ENCODE measurements around the gene LARP4B.

DNA sequence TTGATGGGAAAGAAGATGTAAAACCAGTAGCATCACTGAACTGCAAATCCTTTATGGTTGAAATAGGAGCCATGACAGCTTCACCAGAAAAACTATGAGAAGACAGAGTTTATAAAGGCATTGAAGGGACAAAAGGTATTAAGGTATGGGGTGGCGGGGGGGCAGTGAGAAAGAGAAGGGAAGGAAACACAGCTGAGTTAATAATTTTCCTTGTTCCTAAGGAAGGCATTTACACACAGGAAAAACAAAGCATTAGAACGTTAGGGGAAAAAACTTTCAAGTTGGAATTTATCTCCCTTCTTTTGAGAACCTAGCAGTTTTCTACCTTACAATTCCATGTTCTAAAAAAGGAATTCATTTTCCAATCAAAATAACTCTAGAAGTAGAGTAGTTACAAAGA is 4.4 kb downstream of the LARP4B start:
- TF ChIP-seq, protein P1, sequence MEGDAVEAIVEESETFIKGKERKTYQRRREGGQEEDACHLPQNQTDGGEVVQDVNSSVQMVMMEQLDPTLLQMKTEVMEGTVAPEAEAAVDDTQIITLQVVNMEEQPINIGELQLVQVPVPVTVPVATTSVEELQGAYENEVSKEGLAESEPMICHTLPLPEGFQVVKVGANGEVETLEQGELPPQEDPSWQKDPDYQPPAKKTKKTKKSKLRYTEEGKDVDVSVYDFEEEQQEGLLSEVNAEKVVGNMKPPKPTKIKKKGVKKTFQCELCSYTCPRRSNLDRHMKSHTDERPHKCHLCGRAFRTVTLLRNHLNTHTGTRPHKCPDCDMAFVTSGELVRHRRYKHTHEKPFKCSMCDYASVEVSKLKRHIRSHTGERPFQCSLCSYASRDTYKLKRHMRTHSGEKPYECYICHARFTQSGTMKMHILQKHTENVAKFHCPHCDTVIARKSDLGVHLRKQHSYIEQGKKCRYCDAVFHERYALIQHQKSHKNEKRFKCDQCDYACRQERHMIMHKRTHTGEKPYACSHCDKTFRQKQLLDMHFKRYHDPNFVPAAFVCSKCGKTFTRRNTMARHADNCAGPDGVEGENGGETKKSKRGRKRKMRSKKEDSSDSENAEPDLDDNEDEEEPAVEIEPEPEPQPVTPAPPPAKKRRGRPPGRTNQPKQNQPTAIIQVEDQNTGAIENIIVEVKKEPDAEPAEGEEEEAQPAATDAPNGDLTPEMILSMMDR (optimal IDR thresholded peaks at IDR 0.05 in 1 of 3, IDR thresholded peaks at IDR 0.05 in 1 of 3, conservative IDR thresholded peaks at IDR 0.05 in 1 of 3; ENCODE audit: extremely low read depth in 1 of 3, insufficient read depth in 2 of 3, low read length in 3 of 3): no peak
- TF ChIP-seq EZH2 (IDR thresholded peaks at IDR 0.05; ENCODE audit: low read length): no peak
